Naive thymus-derived CD4-positive, alpha-beta T cell (primary cell): ENCODE results near the gene RALGPS1. TPM values are rescaled to one million over a fixed set of nuclear protein-coding genes. Genes with fewer than 3 reads are reported as not detected.

Experiments
- ATAC-seq: fragments of 150-1000 bp; cut with Tn5 transposase; 2 replicates; pipeline ENCODE4 v1.10.0; 2021; ENCODE audit warnings: mild to moderate bottlenecking, moderate library complexity
- CTCF ChIA-PET: fragments of 350-600 bp; sonication (Branson Sonifier 250); formaldehyde crosslinking; loops from one replicate; lab custom pipeline; 2021; ENCODE audit warnings: antibody characterized with exemption; lab: Charles Lee
- POLR2A ChIA-PET: fragments of 350-600 bp; sonication (Branson Sonifier 250); formaldehyde crosslinking; loops from one replicate; lab custom pipeline; 2021; ENCODE audit warnings: antibody characterized with exemption, inconsistent platforms; lab: Charles Lee
- DNase-seq, 9 donors: peaks; one replicate each; pipeline versions ENCODE4 v3.0.0 to v3.0.0-alpha.2; 2020 to 2022; ENCODE audit warnings: mixed read lengths in 1 of 9
- H3K27ac ChIP-seq: one replicate; pipeline ENCODE4 v1.7.0; 2013; ENCODE audit warnings: mild to moderate bottlenecking, low read depth, low read length, moderate library complexity
- H3K27me3 ChIP-seq, 2 donors: one replicate each; pipeline ENCODE4 v1.7.0; 2013; ENCODE audit warnings: low read length in 2 of 2, mild to moderate bottlenecking in 2 of 2, moderate library complexity in 2 of 2; ENCODE audit not compliant: control insufficient read depth in 2 of 2, insufficient read depth in 2 of 2
- H3K36me3 ChIP-seq, 3 experiments: 1 replicate in 2 of 3; 2 replicates in 1 of 3; pipeline ENCODE4 v1.7.0; 2013; ENCODE audit warnings: low read length in 3 of 3, mild to moderate bottlenecking in 3 of 3, moderate library complexity in 1 of 3; ENCODE audit not compliant: insufficient read depth in 3 of 3, control insufficient read depth in 2 of 3
- H3K4me1 ChIP-seq, 2 donors: one replicate each; pipeline ENCODE4 v1.7.0; 2013; ENCODE audit warnings: low read length in 2 of 2, mild to moderate bottlenecking in 2 of 2, moderate library complexity in 1 of 2; ENCODE audit not compliant: control insufficient read depth in 2 of 2, insufficient read depth in 2 of 2
- H3K4me3 ChIP-seq: 2 replicates; pipeline ENCODE4 v1.7.0; 2013; ENCODE audit warnings: mild to moderate bottlenecking, low read length
- H3K9me3 ChIP-seq, 3 experiments: 1 replicate in 2 of 3; 2 replicates in 1 of 3; pipeline ENCODE4 v1.7.0; 2013; ENCODE audit warnings: low read length in 3 of 3; ENCODE audit not compliant: control insufficient read depth in 2 of 3
- H3K27ac Mint-ChIP-seq, 9 donors: one replicate each; pipeline ENCODE4 v1.8.0; 2020 to 2022; ENCODE audit warnings: mixed read lengths in 9 of 9, mild to moderate bottlenecking in 8 of 9, moderate library complexity in 5 of 9, inconsistent platforms in 2 of 9
- H3K27me3 Mint-ChIP-seq, 5 donors: one replicate each; pipeline ENCODE4 v1.8.0; 2021 to 2022; ENCODE audit warnings: mixed read lengths in 5 of 5, mild to moderate bottlenecking in 1 of 5
- H3K36me3 Mint-ChIP-seq, 5 donors: one replicate each; pipeline ENCODE4 v1.8.0; 2020 to 2022; ENCODE audit warnings: mixed read lengths in 5 of 5, mild to moderate bottlenecking in 3 of 5, inconsistent platforms in 1 of 5
- H3K4me1 Mint-ChIP-seq, 7 donors: one replicate each; pipeline ENCODE4 v1.8.0; 2020 to 2022; ENCODE audit warnings: mixed read lengths in 7 of 7, mild to moderate bottlenecking in 3 of 7, inconsistent platforms in 1 of 7
- H3K4me3 Mint-ChIP-seq, 10 donors: one replicate each; pipeline ENCODE4 v1.8.0; 2020 to 2022; ENCODE audit warnings: mild to moderate bottlenecking in 10 of 10, mixed read lengths in 10 of 10, moderate library complexity in 6 of 10, inconsistent platforms in 2 of 10
- H3K9me3 Mint-ChIP-seq, 11 donors: one replicate each; pipeline ENCODE4 v1.8.0; 2020 to 2022; ENCODE audit warnings: mixed read lengths in 11 of 11, mild to moderate bottlenecking in 4 of 11, inconsistent platforms in 1 of 11, moderate library complexity in 1 of 11
- intact Hi-C, 2 donors: fragments of 100-400 bp; cut with micrococcal nuclease; formaldehyde crosslinking; loops; one replicate each; pipeline ENCODE4 v1.15.1; 2023
- polyA plus RNA-seq, 2 donors: library from polyadenylated mRNA; unstranded; fragments of 300-500 nt; fragmentation: Illumina TruSeq; gene quantifications; one replicate each; pipeline ENCODE4 v1.2.3, GENCODE V29; 2021
- total RNA-seq, 6 experiments: library from RNA in 5 of 6; stranded (reverse) in 5 of 6; gene quantifications; 1 replicate in 5 of 6; 2 replicates in 1 of 6; pipeline ENCODE4 v1.2.3 and lab custom pipeline; 2021 to 2026

RALGPS1 gene
- total and polyA plus RNA-seq, 7 experiments from 2014 or later = 1.0 to 8.3 (median 4.1) TPM

DNA sequence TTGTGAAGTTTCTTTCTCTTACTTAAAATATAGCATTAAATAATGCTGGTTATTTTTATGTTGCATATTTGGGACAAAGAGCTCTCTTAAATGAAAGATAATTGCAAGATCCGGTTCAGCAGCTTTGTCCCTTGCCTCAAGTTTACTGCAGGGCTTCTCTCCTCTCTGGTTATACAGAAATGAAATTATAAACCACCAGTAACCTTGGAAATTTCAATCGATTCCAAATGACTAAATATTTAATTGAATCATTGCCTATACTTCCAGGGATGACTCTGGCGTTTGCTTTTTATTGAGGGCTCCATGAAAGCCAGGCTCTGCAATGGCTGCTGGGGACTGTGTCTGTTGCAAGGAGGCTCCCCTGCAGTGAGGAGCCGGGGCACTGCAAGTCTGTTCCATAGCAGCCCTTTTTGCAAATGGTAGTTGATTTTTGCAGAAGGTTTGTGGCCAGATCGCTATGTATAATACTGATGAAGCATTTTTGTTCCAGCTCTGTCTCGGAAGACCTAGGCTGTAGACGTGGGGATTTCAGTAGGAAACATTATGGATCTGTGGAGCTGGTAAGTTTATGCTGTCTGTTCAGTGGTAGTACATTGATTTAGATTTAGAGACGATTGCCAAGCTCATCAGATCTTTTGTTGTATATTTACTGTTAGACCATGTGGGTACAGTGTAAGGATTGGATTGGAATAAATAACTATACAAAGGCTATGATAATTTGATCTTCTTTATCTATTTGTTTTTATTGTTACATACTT, 350.1 kb downstream of the RALGPS1 start, which contains the start of gene GARNL3:
Gene GARNL3, plus strand, starts transcription at position 313 of the 758 bp plus-strand sequence. Its CDS starts 104 bp downstream, at position 417.
- no peak within 1 kb of the TSS for H3K27ac Mint-ChIP-seq

DNA sequence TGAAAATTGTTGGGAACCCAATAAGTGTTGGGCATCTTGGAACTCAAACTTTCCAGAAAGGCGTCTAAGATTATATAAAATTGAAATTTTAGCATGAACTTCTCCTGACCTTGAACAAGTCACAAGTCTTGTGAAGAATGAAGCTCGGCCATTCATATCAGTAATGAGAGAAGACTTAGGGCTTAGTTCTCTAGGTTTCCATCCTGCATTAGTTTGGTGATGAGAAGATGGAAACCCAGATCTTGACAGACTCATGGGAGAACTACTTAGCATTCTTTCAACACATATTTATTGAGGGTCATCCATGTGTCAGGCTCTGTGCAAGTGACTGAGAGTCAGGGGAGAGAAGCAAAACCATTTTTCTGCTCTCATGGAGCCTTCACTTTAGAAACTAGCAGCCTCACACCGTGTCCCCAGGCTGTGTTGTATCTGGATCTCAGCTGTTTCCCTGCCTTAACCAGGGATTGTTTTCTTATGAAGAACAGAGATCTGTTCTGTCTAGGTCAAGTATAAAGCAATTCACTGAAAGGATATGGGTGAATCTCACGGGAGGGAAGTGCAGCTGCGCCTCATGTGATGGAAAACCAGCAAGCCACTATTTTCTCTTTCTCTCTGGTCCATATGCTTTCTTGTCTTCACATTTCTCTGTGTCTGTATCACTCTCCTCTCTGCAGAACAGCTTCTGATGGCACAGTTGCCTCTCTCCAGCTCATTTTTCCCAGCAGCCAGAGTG, 353.4 kb downstream of the RALGPS1 start:
- no peaks in the 10 kb centered on the region for H3K27me3 ChIP-seq
- H3K9me3 Mint-ChIP-seq = no peaks in the 10 kb centered on the region
- H3K4me3 Mint-ChIP-seq = no peak overlapping the region
- no peaks in the 10 kb centered on the region for H3K9me3 ChIP-seq
- no peaks in the 10 kb centered on the region for H3K36me3 ChIP-seq
- ChIA-PET CTCF (no interaction called here), POLR2A (no interaction called here)
- no peak for DNase-seq
- no peak overlapping the region for H3K27ac ChIP-seq
- peaks cover 0 to 5% (median 0%) of the 10 kb centered on the region in 5 donors for H3K36me3 Mint-ChIP-seq
- no peaks in the 10 kb centered on the region for H3K4me1 Mint-ChIP-seq
- no peak for ATAC-seq
- H3K4me1 ChIP-seq = no peaks in the 10 kb centered on the region
- intact Hi-C loops = no loop called here
- H3K27ac Mint-ChIP-seq = no peak overlapping the region
- H3K27me3 Mint-ChIP-seq = peaks cover 10 to 53% (median 14%) of the 10 kb centered on the region in 5 donors
- no peak overlapping the region for H3K4me3 ChIP-seq

More for the DNA sequence above, 350.1 kb downstream of the RALGPS1 start, which contains the start of gene GARNL3:
- CTCF ChIA-PET = no interaction called here
- Histone ChIP-seq H3K27me3 (no peaks in the 10 kb centered on the region), H3K36me3 (no peaks in the 10 kb centered on the region), H3K9me3 (no peaks in the 10 kb centered on the region), H3K4me3 (no peak within 1 kb of the TSS), H3K27ac (no peak within 1 kb of the TSS), H3K4me1 (no peaks in the 10 kb centered on the region)
- POLR2A ChIA-PET = no interaction called here
- ATAC-seq (no peak), DNase-seq (no peak)
- H3K9me3 Mint-ChIP-seq = no peaks in the 10 kb centered on the region
- H3K4me3 Mint-ChIP-seq = no peak within 1 kb of the TSS
- peaks cover 0 to 4% (median 0%) of the 10 kb centered on the region in 5 donors for H3K36me3 Mint-ChIP-seq
- no peaks in the 10 kb centered on the region for H3K4me1 Mint-ChIP-seq
- intact Hi-C loops = no loop called here
- H3K27me3 Mint-ChIP-seq = peaks cover 0 to 33% (median 0%) of the 10 kb centered on the region in 5 donors

- Mint-ChIP-seq H3K27me3 (peaks cover 10 to 58% (median 14%) of the 10 kb centered on the region in 5 donors), H3K4me3 (no peak overlapping the region), H3K27ac (no peak overlapping the region), H3K36me3 (peaks cover 0 to 5% (median 0%) of the 10 kb centered on the region in 5 donors), H3K4me1 (no peaks in the 10 kb centered on the region), H3K9me3 (no peaks in the 10 kb centered on the region)
- DNase-seq (no peak), ATAC-seq (no peak)
- ChIA-PET CTCF (no interaction called here), POLR2A (no interaction called here)
- H3K4me1 ChIP-seq = no peaks in the 10 kb centered on the region
- no peaks in the 10 kb centered on the region for H3K36me3 ChIP-seq
- H3K4me3 ChIP-seq = no peak overlapping the region
- intact Hi-C loops = no loop called here
- no peaks in the 10 kb centered on the region for H3K9me3 ChIP-seq
- H3K27ac ChIP-seq = no peak overlapping the region
- H3K27me3 ChIP-seq = no peaks in the 10 kb centered on the region
Measured at GRCh38 chr9:127269449-127269848, 354.9 kb downstream of the RALGPS1 start.

Other genes starting within 250 kb of the RALGPS1 start
- gene ZBTB43, start 109.7 kb upstream of the RALGPS1 start, total RNA-seq = 10 to 100 TPM; 17.8 to 31.4 (median 28.2) TPM
- 1 to 10 TPM; 6.9 to 7.9 TPM for gene ZBTB43, start 109.7 kb upstream of the RALGPS1 start, polyA plus RNA-seq
- gene ZBTB34, start 54.1 kb upstream of the RALGPS1 start, total RNA-seq = 1 to 10 TPM; 5.2 to 9.4 (median 8.8) TPM
- gene ZBTB34, start 54.1 kb upstream of the RALGPS1 start, polyA plus RNA-seq = 1 to 10 TPM in 1 of 2 donors, under 1 TPM in 1; 0.73 to 1.2 TPM
- not detected for gene ANGPTL2, start 207.9 kb downstream of the RALGPS1 start, total RNA-seq
- not detected for gene ANGPTL2, start 207.9 kb downstream of the RALGPS1 start, polyA plus RNA-seq